ELR (cell line): ENCODE measurements around the gene HBG1.
A peak's percentile ranks its signal among the peaks of the same experiment; 100 is the strongest.
"Not testable (repeated sequence)": the region's sequence is repeated elsewhere in the genome, so short reads cannot be mapped to it uniquely, and the experiment has no call there.

ENCODE experiments used
- DNase-seq: peaks from one replicate; pipeline ENCODE4 v3.0.0-alpha.2; 2015; ENCODE audit warnings: low read depth

The HBG1 gene

GRCh38 chr11:5249807-5250396 lies at the start of gene HBG1:
Gene HBG1, minus strand, starts transcription at chr11:5249857. Its CDS starts 53 bp downstream, at chr11:5249804.
- DNase-seq = not testable (repeated sequence)

- no peak for DNase-seq
Observed at GRCh38 chr11:5298451-5298850, 48.8 kb upstream of the HBG1 start.

- DNase-seq = no peak
Observed at GRCh38 chr11:5297721-5298323, 48.2 kb upstream of the HBG1 start.

GRCh38 chr11:5294342-5294995 lies 44.8 kb upstream of the HBG1 start:
- not testable (repeated sequence) for DNase-seq

GRCh38 chr11:5293028-5293427 lies 43.4 kb upstream of the HBG1 start:
- DNase-seq = no peak

- DNase-seq = peak; percentile 82
Observed at GRCh38 chr11:5291207-5291838, 41.7 kb upstream of the HBG1 start.

- DNase-seq = no peak
Observed at GRCh38 chr11:5290106-5290505, 40.4 kb upstream of the HBG1 start.

GRCh38 chr11:5289696-5290095 lies 40.0 kb upstream of the HBG1 start:
- DNase-seq = peak; percentile 79

GRCh38 chr11:5288906-5289550 lies 39.4 kb upstream of the HBG1 start:
- peak; percentile 76 for DNase-seq

- DNase-seq = peak; percentile 66
Observed at GRCh38 chr11:5288108-5288905, 38.6 kb upstream of the HBG1 start.

- no peak for DNase-seq
Observed at GRCh38 chr11:5286901-5287300, 37.2 kb upstream of the HBG1 start.

GRCh38 chr11:5286351-5286750 lies 36.7 kb upstream of the HBG1 start:
- DNase-seq = no peak

- DNase-seq = no peak
Observed at GRCh38 chr11:5285703-5286340, 36.2 kb upstream of the HBG1 start.

- no peak for DNase-seq
Observed at GRCh38 chr11:5284637-5285036, 35.0 kb upstream of the HBG1 start.

- DNase-seq = no peak
Observed at GRCh38 chr11:5283882-5284281, 34.2 kb upstream of the HBG1 start.

GRCh38 chr11:5283086-5283485 lies 33.4 kb upstream of the HBG1 start:
- DNase-seq = no peak

- DNase-seq = no peak
Observed at GRCh38 chr11:5282628-5283027, 33.0 kb upstream of the HBG1 start.

GRCh38 chr11:5281596-5281995 lies 31.9 kb upstream of the HBG1 start:
- no peak for DNase-seq

- peak; percentile 100 for DNase-seq
Observed at GRCh38 chr11:5280582-5281102, 31.0 kb upstream of the HBG1 start.

GRCh38 chr11:5279471-5280090 lies 29.9 kb upstream of the HBG1 start:
- DNase-seq = no peak
